RWPE1 (cell line): ENCODE results near the gene PRELP.

ENCODE experiments used
- CTCF ChIA-PET: fragments of 350-600 bp; sonication (Branson Sonifier 250); formaldehyde crosslinking; extraction: SDS; loops from one replicate; lab custom pipeline; 2021; lab: Yijun Ruan, JAX
- POLR2A ChIA-PET: fragments of 400-600 bp; formaldehyde crosslinking; extraction: SDS; loops from one replicate; lab custom pipeline; 2020; ENCODE audit warnings: antibody characterized with exemption; ENCODE audit not compliant: low non-redundant PET; lab: Yijun Ruan, JAX
- DNase-seq: peaks from one replicate; pipeline ENCODE4 v3.0.0; 2012; ENCODE audit warnings: low spot score
- H3K27ac ChIP-seq: fragments of 450-650 bp; 2 replicates; pipeline ENCODE4 v1.5.1; 2017
- CTCF ChIP-seq: fragments of 450-650 bp; conservative IDR thresholded peaks from 2 replicates; pipeline ENCODE4 v1.5.1; 2017; ENCODE audit warnings: low read depth, mild to moderate bottlenecking

The PRELP gene

GRCh38 chr1:203478231-203478630 lies 2.6 kb downstream of the PRELP start:
- POLR2A ChIA-PET = no interaction called here
- DNase-seq = no peak
- TF ChIP-seq CTCF = no peak
- CTCF ChIA-PET = interaction anchor here (0.6 to 3.0 kb wide), 5 partner anchors 10 to 209 kb away, joined by 4 to 13 read pairs (median 10); no protein-coding TSS in a partner anchor
- no peak overlapping the region for H3K27ac ChIP-seq

GRCh38 chr1:203478986-203479385 lies 3.4 kb downstream of the PRELP start:
- ChIA-PET POLR2A (no interaction called here), CTCF (interaction anchor here (1.6 to 1.8 kb wide), 2 partner anchors 9 to 212 kb away, joined by 6 to 12 read pairs; no protein-coding TSS in a partner anchor)
- no peak for DNase-seq
- peak overlapping the region; percentile 20; the same call in 1 of the 2 replicates for H3K27ac ChIP-seq
- no peak for TF ChIP-seq CTCF

GRCh38 chr1:203479646-203480045 lies 4.0 kb downstream of the PRELP start:
- ChIA-PET CTCF (interaction anchor here (0.6 to 1.8 kb wide), 5 partner anchors 8 to 212 kb away, joined by 3 to 12 read pairs (median 5); no protein-coding TSS in a partner anchor), POLR2A (no interaction called here)
- DNase-seq = no peak
- no peak for TF ChIP-seq CTCF
- peak overlapping the region; percentile 90; the same call in 1 of the 2 replicates for H3K27ac ChIP-seq

- peak overlapping the region; percentile 90 for H3K27ac ChIP-seq
- POLR2A ChIA-PET = no interaction called here
- CTCF ChIA-PET = interaction anchor here (0.5 to 1.6 kb wide), 9 partner anchors 50 to 440 kb away, joined by 3 to 6 read pairs (median 3); no protein-coding TSS in a partner anchor
- TF ChIP-seq CTCF = no peak
- DNase-seq = no peak
These were observed 4.5 kb downstream of the PRELP start for GRCh38 chr1:203480084-203480483.

- peak; percentile 99 for DNase-seq
- ChIA-PET CTCF (interaction anchor here (0.5 to 1.6 kb wide), 9 partner anchors 50 to 441 kb away, joined by 3 to 4 read pairs (median 3); no protein-coding TSS in a partner anchor), POLR2A (interaction anchor here (0.6 kb wide), 1 partner anchor 322 kb away, joined by 3 read pairs; no protein-coding TSS in a partner anchor)
- H3K27ac ChIP-seq = peak overlapping the region; percentile 90
- no peak for TF ChIP-seq CTCF
These were observed 5.0 kb downstream of the PRELP start for GRCh38 chr1:203480525-203481084.

- peak overlapping the region; percentile 90 for H3K27ac ChIP-seq
- CTCF ChIA-PET = interaction anchor here (0.6 to 1.6 kb wide), 4 partner anchors 138 to 212 kb away, joined by 3 to 4 read pairs (median 3); no protein-coding TSS in a partner anchor
- no peak for DNase-seq
- POLR2A ChIA-PET = interaction anchor here (0.6 kb wide), 1 partner anchor 321 kb away, joined by 3 read pairs; no protein-coding TSS in a partner anchor
- no peak for TF ChIP-seq CTCF
These were observed 5.6 kb downstream of the PRELP start for GRCh38 chr1:203481196-203481595.
